GM23248 (cell line): ENCODE measurements around the gene RPL22. TPM values are rescaled to one million over a fixed set of nuclear protein-coding genes. Genes with fewer than 3 reads are reported as not detected.
A peak's percentile ranks its signal among the peaks of the same experiment; 100 is the strongest.

Experiments used
- DNase-seq: peaks from one replicate; pipeline ENCODE4 v3.0.0-alpha.2; 2015
- H2AFZ ChIP-seq: fragments of 200-600 bp; sonication (generic); 2 replicates; pipeline ENCODE4 v1.6.1; 2016; ENCODE audit warnings: antibody characterized with exemption
- H3F3A ChIP-seq: fragments of 200-600 bp; sonication (generic); 2 replicates; pipeline ENCODE4 v1.6.1; 2016; ENCODE audit warnings: mild to moderate bottlenecking, antibody characterized with exemption, mixed run types; ENCODE audit not compliant: insufficient read depth
- H3K27ac ChIP-seq: fragments of 200-600 bp; sonication (generic); 2 replicates; pipeline ENCODE4 v1.5.1; 2016; ENCODE audit warnings: mild to moderate bottlenecking
- H3K27me3 ChIP-seq: fragments of 200-600 bp; sonication (generic); replicated peaks from 2 replicates; pipeline ENCODE4 v1.6.1; 2016; ENCODE audit warnings: mild to moderate bottlenecking; ENCODE audit not compliant: insufficient read depth
- H3K36me3 ChIP-seq: fragments of 200-600 bp; sonication (generic); 2 replicates; pipeline ENCODE4 v1.6.1; 2016; ENCODE audit warnings: low read depth, mild to moderate bottlenecking
- H3K4me1 ChIP-seq: fragments of 200-600 bp; sonication (generic); 2 replicates; pipeline ENCODE4 v1.6.1; 2016; ENCODE audit warnings: mild to moderate bottlenecking; ENCODE audit not compliant: insufficient read depth
- H3K4me2 ChIP-seq: fragments of 200-600 bp; sonication (generic); one replicate; pipeline ENCODE4 v1.6.1; 2016; ENCODE audit warnings: mild to moderate bottlenecking; ENCODE audit not compliant: unreplicated experiment
- H3K4me3 ChIP-seq: fragments of 200-600 bp; sonication (generic); 2 replicates; pipeline ENCODE4 v1.5.1; 2016; ENCODE audit warnings: mild to moderate bottlenecking
- H3K79me2 ChIP-seq: fragments of 200-600 bp; sonication (generic); 2 replicates; pipeline ENCODE4 v1.6.1; 2016; ENCODE audit warnings: mild to moderate bottlenecking; ENCODE audit not compliant: insufficient read depth
- H3K9ac ChIP-seq: fragments of 200-600 bp; sonication (generic); 2 replicates; pipeline ENCODE4 v1.6.1; 2016; ENCODE audit warnings: mild to moderate bottlenecking
- H3K9me2 ChIP-seq: fragments of 200-600 bp; sonication (generic); 2 replicates; pipeline ENCODE4 v1.6.1; 2016; ENCODE audit warnings: mixed run types, mild to moderate bottlenecking, moderate library complexity; ENCODE audit not compliant: insufficient read depth
- H3K9me3 ChIP-seq: fragments of 200-600 bp; sonication (generic); one replicate; pipeline ENCODE4 v1.6.1; 2017; ENCODE audit warnings: low read depth
- H4K20me1 ChIP-seq: fragments of 200-600 bp; sonication (generic); 2 replicates; pipeline ENCODE4 v1.6.0; 2016; ENCODE audit not compliant: insufficient read depth
- EZH2 ChIP-seq: fragments of 200-600 bp; sonication (generic); IDR thresholded peaks from 2 replicates; pipeline ENCODE4 v1.6.1; 2018; ENCODE audit warnings: antibody characterized with exemption, mild to moderate bottlenecking; ENCODE audit not compliant: insufficient read depth, poor library complexity, severe bottlenecking
- EZH2phosphoT487 ChIP-seq: fragments of 200-600 bp; sonication (generic); IDR thresholded peaks from 2 replicates; pipeline ENCODE4 v1.6.1; 2018; ENCODE audit warnings: antibody characterized with exemption, moderate library complexity, mild to moderate bottlenecking, low read depth; ENCODE audit not compliant: insufficient read depth
- WGBS, 2 experiments: methylation state at CpG; one replicate each; pipeline ENCODE4 v1.1.6; 2015 to 2017; ENCODE audit warnings: low lambda C conversion rate in 2 of 2, low coverage in 1 of 2; ENCODE audit errors: missing lambda C conversion rate in 2 of 2; 5-methylcytosine and 5-hydroxymethylcytosine counted together
- in situ Hi-C: fragments of 300-500 bp; cut with MboI; formaldehyde crosslinking; loops from 2 replicates; pipeline ENCODE4 v1.15.0; 2020
- polyA plus RNA-seq: library from polyadenylated mRNA; unstranded; fragments of >200 nt; fragmentation: Nextera tagmentation; extraction: Ambion mirVana; gene quantifications from 2 replicates; pipeline ENCODE4 v1.2.1, GENCODE V29; 2016
- total RNA-seq: library from RNA; depleted of rRNA; stranded (reverse); fragments of >200 nt; shearing (Covaris generic); gene quantifications from 2 replicates; pipeline ENCODE4 v1.2.3, GENCODE V29; 2014; rRNA removed

RPL22 gene
- total RNA-seq, result 101 and 127 TPM in 2 replicates
- 124 and 137 TPM in 2 replicates for polyA plus RNA-seq

- no peaks in the 10 kb centered on the region for H3K27me3 ChIP-seq
- H3K4me3 ChIP-seq, result peak within 1 kb of the TSS; percentile 82
- peak within 1 kb of the TSS; percentile 79 for H3K27ac ChIP-seq
- WGBS, 2 experiments, result 1% methylated on average over 43 to 45 of the region's 53 CpGs
- H3K4me1 ChIP-seq, result peaks cover 11% of the 10 kb centered on the region
- H3K4me2 ChIP-seq, result peak within 1 kb of the TSS; percentile 95
- DNase-seq, result peak; percentile 100
- no peak for TF ChIP-seq EZH2phosphoT487
- no peak for TF ChIP-seq EZH2
- no peaks in the 10 kb centered on the region for H3F3A ChIP-seq
- peaks cover 48% of the 10 kb centered on the region for H3K79me2 ChIP-seq
- H3K36me3 ChIP-seq, result peaks cover 18% of the 10 kb centered on the region
- no peaks in the 10 kb centered on the region for H3K9me3 ChIP-seq
- in situ Hi-C loops, result no loop called here
- H4K20me1 ChIP-seq, result 0 out of 2 replicates have a peak, but pooled peaks cover 11% of the 10 kb centered on the region
- peak within 1 kb of the TSS; percentile 97 for H3K9ac ChIP-seq
- no peaks in the 10 kb centered on the region for H3K9me2 ChIP-seq
- peak within 1 kb of the TSS; percentile 97 for H2AFZ ChIP-seq
Measured at GRCh38 chr1:6199298-6200187, at the start of gene RPL22. RPL22 (minus strand) TSS chr1:6199595; CDS start chr1:6199573, 22 bp downstream.

GRCh38 chr1:6248161-6248776, 48.9 kb upstream of the RPL22 start:
- Histone ChIP-seq H3K27ac (no peak overlapping the region), H3K4me2 (no peak overlapping the region), H3K9me2 (no peaks in the 10 kb centered on the region), H3K4me1 (no peaks in the 10 kb centered on the region), H2AFZ (no peak overlapping the region), H4K20me1 (no peaks in the 10 kb centered on the region), H3K36me3 (no peaks in the 10 kb centered on the region), H3K9ac (no peak overlapping the region), H3K4me3 (no peak overlapping the region), H3K79me2 (no peaks in the 10 kb centered on the region), H3K9me3 (no peaks in the 10 kb centered on the region), H3F3A (no peaks in the 10 kb centered on the region), H3K27me3 (peaks cover 4% of the 10 kb centered on the region; the same call in 1 of the 2 replicates)
- WGBS, 2 experiments, result 59 to 63% methylated on average over 14 of the region's 14 CpGs
- TF ChIP-seq EZH2phosphoT487, result no peak
- no peak for TF ChIP-seq EZH2
- no peak for DNase-seq
- in situ Hi-C loops, result loop anchor here (5.0 kb wide), 1 partner anchor 94 kb away; no protein-coding TSS in a partner anchor

GRCh38 chr1:6247651-6248050, 48.3 kb upstream of the RPL22 start:
- no peak overlapping the region for H3K4me3 ChIP-seq
- H3K27ac ChIP-seq, result no peak overlapping the region
- no peaks in the 10 kb centered on the region for H3K9me3 ChIP-seq
- WGBS, 2 experiments, result 45 to 54% methylated on average over 5 of the region's 5 CpGs
- no peak overlapping the region for H3K4me2 ChIP-seq
- H3K9ac ChIP-seq, result no peak overlapping the region
- TF ChIP-seq EZH2phosphoT487 (no peak), EZH2 (no peak)
- no peaks in the 10 kb centered on the region for H3K4me1 ChIP-seq
- in situ Hi-C loops, result loop anchor here (5.0 kb wide), 1 partner anchor 95 kb away; no protein-coding TSS in a partner anchor
- H3K9me2 ChIP-seq, result no peaks in the 10 kb centered on the region
- H3K36me3 ChIP-seq, result no peaks in the 10 kb centered on the region
- no peaks in the 10 kb centered on the region for H3F3A ChIP-seq
- H2AFZ ChIP-seq, result no peak overlapping the region
- H3K27me3 ChIP-seq, result peaks cover 10% of the 10 kb centered on the region; the same call in 1 of the 2 replicates
- no peaks in the 10 kb centered on the region for H3K79me2 ChIP-seq
- DNase-seq, result no peak
- H4K20me1 ChIP-seq, result no peaks in the 10 kb centered on the region
